Measurements from ENCODE around the gene C16orf96.

Gene C16orf96

GRCh38 chr16:4649744-4650442, 93.8 kb downstream of the C16orf96 start (continued):
- TF ChIP-seq REST (tag by site-specific recombination; IDR thresholded peaks at IDR 0.05), result no peak
- no peak for TF ChIP-seq KLF7 (tag by site-specific recombination; IDR thresholded peaks at IDR 0.05; ENCODE audit: borderline replicate concordance)
- TF ChIP-seq ZNF366 (tag by site-specific recombination; conservative IDR thresholded peaks at IDR 0.05), result no peak
- no peak for TF ChIP-seq ZNF670 (tag by site-specific recombination; IDR thresholded peaks at IDR 0.05; ENCODE audit: low read depth)
- TF ChIP-seq ZNF37A (tag by site-specific recombination; IDR thresholded peaks at IDR 0.05), result no peak
- TF ChIP-seq ZNF837 (tag by site-specific recombination; IDR thresholded peaks at IDR 0.05), result no peak
- no peak for TF ChIP-seq GLI4 (tag by site-specific recombination; IDR thresholded peaks at IDR 0.05)
- no peak for TF ChIP-seq ZNF211 (tag by site-specific recombination; IDR thresholded peaks at IDR 0.05; ENCODE audit: low read depth)
- TF ChIP-seq MZF1 (tag by site-specific recombination; IDR thresholded peaks at IDR 0.05; ENCODE audit: borderline replicate concordance), result no peak

Measured in HEK293 (cell line).